Glutamatergic neuron (in vitro differentiated cells): ENCODE measurements around the gene SACS. TPM values are rescaled to one million over a fixed set of nuclear protein-coding genes. Genes with fewer than 3 reads are reported as not detected.

Experiments
- DNase-seq: peaks from one replicate; pipeline ENCODE4 v3.0.0; 2022
- H3K27ac Mint-ChIP-seq: one replicate; pipeline ENCODE4 v1.8.0; 2020; ENCODE audit warnings: mild to moderate bottlenecking, mixed read lengths, inconsistent platforms; ENCODE audit not compliant: unreplicated experiment
- H3K27me3 Mint-ChIP-seq: one replicate; pipeline ENCODE4 v1.8.0; 2020; ENCODE audit warnings: mild to moderate bottlenecking, moderate library complexity, mixed read lengths, inconsistent platforms; ENCODE audit not compliant: unreplicated experiment
- H3K36me3 Mint-ChIP-seq: one replicate; pipeline ENCODE4 v1.8.0; 2020; ENCODE audit warnings: mild to moderate bottlenecking, mixed read lengths, inconsistent platforms; ENCODE audit not compliant: unreplicated experiment
- H3K4me1 Mint-ChIP-seq: one replicate; pipeline ENCODE4 v1.8.0; 2020; ENCODE audit warnings: mild to moderate bottlenecking, low read depth, mixed read lengths, inconsistent platforms; ENCODE audit not compliant: unreplicated experiment
- H3K4me3 Mint-ChIP-seq: one replicate; pipeline ENCODE4 v1.8.0; 2020; ENCODE audit warnings: mild to moderate bottlenecking, mixed read lengths, inconsistent platforms; ENCODE audit not compliant: unreplicated experiment
- H3K9me3 Mint-ChIP-seq: one replicate; pipeline ENCODE4 v1.8.0; 2020; ENCODE audit warnings: mild to moderate bottlenecking, moderate library complexity, mixed read lengths, inconsistent platforms; ENCODE audit not compliant: unreplicated experiment
- total RNA-seq: library from RNA; stranded (reverse); fragmentation: NEBNext Ultra II Directional; extraction: Animal tissue kit (Norgen Biotek cat#: 25700); gene quantifications from one replicate; pipeline ENCODE4 v1.2.1, GENCODE V29; 2021; ENCODE audit not compliant: unreplicated experiment
- TF ChIP-seq, protein P1 (sequence below): fragments of 200-600 bp; sonication (generic); IDR thresholded peaks from one replicate; pipeline ENCODE4 v1.5.0; 2021; ENCODE audit not compliant: partially characterized antibody, unreplicated experiment

The SACS gene
- total RNA-seq, 1 donor from 2014 or later: 132 TPM

DNA sequence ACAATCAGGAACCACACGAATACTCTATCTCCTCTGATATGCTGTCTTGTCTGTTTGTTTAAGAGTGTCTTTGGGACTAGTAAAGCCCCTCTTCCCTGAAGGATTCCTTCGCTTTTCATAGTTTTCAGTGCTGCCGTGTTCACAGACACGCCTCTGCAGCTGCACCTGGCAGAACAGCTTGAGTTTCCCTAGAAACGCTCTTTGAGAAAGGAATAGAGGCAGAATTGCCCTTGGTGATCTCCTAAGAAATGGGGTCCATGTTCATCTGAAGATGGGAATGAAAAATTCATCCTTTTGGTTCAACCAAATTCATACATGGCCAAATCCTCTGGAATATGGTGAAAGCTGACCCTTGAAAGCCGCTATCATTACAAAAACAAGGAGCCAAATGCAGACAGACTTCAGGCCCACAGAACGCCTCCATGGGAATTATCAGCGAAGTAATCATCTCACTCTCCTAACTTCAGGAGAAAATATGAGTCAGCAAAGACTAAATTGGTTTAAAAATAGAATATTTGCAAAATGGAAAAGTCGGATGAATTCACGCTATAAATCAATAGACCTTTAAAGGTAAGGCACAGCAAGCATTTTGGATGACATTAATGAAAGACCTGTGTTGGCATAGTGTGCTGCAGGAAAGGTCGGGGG, 5.5 kb downstream of the SACS start:
- peaks cover 4% of the 10 kb centered on the region for H3K27me3 Mint-ChIP-seq
- peak overlapping the region; percentile 79 for H3K4me3 Mint-ChIP-seq
- H3K4me1 Mint-ChIP-seq: peaks cover 28% of the 10 kb centered on the region
- DNase-seq: no peak
- peaks cover 6% of the 10 kb centered on the region for H3K9me3 Mint-ChIP-seq
- peak overlapping the region; percentile 9 for H3K27ac Mint-ChIP-seq
- TF ChIP-seq, protein P1, sequence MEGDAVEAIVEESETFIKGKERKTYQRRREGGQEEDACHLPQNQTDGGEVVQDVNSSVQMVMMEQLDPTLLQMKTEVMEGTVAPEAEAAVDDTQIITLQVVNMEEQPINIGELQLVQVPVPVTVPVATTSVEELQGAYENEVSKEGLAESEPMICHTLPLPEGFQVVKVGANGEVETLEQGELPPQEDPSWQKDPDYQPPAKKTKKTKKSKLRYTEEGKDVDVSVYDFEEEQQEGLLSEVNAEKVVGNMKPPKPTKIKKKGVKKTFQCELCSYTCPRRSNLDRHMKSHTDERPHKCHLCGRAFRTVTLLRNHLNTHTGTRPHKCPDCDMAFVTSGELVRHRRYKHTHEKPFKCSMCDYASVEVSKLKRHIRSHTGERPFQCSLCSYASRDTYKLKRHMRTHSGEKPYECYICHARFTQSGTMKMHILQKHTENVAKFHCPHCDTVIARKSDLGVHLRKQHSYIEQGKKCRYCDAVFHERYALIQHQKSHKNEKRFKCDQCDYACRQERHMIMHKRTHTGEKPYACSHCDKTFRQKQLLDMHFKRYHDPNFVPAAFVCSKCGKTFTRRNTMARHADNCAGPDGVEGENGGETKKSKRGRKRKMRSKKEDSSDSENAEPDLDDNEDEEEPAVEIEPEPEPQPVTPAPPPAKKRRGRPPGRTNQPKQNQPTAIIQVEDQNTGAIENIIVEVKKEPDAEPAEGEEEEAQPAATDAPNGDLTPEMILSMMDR: no peak
- no peaks in the 10 kb centered on the region for H3K36me3 Mint-ChIP-seq

DNA sequence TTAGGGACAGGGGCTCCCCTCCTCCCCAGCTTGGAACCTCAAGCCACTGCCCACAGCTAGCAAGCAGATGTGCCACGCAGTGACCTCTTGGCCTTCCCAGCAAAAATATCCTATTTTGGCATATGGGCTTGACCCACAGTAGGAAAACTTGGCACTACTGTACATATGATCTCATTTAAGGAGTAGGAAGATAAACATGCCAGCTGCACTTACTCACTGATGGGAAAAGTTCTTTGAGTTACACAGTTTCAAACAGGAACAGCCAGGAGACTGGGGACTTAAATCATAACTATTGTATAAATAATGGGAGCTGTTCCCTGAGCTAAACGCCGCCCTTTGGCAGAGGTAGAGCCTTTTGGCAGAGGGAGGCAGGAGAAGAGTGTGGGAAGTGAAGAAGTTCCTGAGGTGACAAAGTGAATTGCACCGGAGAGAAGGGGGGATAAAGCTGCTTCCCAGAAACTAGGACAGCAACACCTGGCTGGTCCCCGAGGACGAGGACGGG, 6.1 kb downstream of the SACS start:
- peaks cover 28% of the 10 kb centered on the region for H3K4me1 Mint-ChIP-seq
- no peak for DNase-seq
- H3K27ac Mint-ChIP-seq: no peak overlapping the region
- H3K9me3 Mint-ChIP-seq: peaks cover 6% of the 10 kb centered on the region
- H3K4me3 Mint-ChIP-seq: peak overlapping the region; percentile 79
- TF ChIP-seq, protein P1: no peak
- H3K27me3 Mint-ChIP-seq: peaks cover 4% of the 10 kb centered on the region
- no peaks in the 10 kb centered on the region for H3K36me3 Mint-ChIP-seq

GRCh38 chr13:23421596-23421995, 11.9 kb downstream of the SACS start:
- H3K9me3 Mint-ChIP-seq: peaks cover 2% of the 10 kb centered on the region
- no peak overlapping the region for H3K4me3 Mint-ChIP-seq
- no peak overlapping the region for H3K27ac Mint-ChIP-seq
- H3K36me3 Mint-ChIP-seq: peaks cover 4% of the 10 kb centered on the region
- H3K4me1 Mint-ChIP-seq: peaks cover 1% of the 10 kb centered on the region
- no peak for DNase-seq
- TF ChIP-seq, protein P1: no peak
- H3K27me3 Mint-ChIP-seq: peaks cover 4% of the 10 kb centered on the region

DNA sequence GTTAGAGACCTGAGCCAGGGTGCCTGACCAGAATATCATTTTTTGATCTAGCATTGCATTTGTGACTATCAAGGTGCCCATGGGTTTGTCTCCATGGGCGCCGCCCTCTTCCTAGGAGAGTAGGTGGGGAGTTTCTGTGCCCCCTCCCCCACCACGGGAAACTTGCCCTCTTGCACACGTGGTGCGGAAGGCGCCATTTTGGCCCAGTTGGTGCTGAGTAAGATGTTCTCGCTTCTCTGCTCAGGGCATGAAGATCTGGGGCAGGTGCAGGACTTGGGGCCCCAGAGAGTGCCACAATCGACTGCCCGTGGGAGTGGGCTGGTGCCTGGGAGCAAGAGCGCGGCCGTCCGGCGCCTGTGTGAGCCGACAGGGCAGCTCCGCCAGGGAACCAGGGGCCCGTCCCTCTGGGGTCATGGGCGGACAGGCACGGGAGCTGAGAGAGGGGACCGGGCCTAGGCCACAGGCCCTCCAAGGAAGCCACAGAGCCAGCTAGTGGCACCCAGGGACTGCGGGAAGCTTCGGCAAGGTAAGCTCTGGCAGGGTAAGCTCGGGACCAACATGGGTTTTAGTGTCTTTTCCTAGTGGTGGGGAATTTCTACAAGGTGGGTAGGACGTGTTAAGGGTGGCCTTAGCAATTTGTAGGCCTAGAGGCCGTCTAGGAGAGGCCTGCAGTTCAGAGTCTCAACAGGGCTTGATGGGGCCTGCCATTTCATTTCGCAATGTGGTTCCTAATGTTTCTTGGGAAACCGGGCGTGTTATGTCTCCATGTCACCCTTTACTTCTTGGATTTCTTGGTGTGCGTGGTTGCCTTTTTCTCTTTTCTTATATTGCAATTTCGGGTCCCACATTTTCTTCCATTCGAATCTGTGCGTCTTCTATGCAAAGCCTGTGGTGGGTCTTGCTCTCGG, 14.5 kb downstream of the SACS start:
- H3K4me1 Mint-ChIP-seq: peaks cover 5% of the 10 kb centered on the region
- H3K9me3 Mint-ChIP-seq: no peaks in the 10 kb centered on the region
- H3K4me3 Mint-ChIP-seq: no peak overlapping the region
- no peak for DNase-seq
- H3K36me3 Mint-ChIP-seq: peaks cover 4% of the 10 kb centered on the region
- TF ChIP-seq, protein P1: no peak
- H3K27me3 Mint-ChIP-seq: no peaks in the 10 kb centered on the region
- peak overlapping the region; percentile 65 for H3K27ac Mint-ChIP-seq
